Measurements from ENCODE around the gene ZBTB8A.
"Not testable (repeated sequence)": the region's sequence is repeated elsewhere in the genome, so short reads cannot be mapped to it uniquely, and the experiment has no call there.

Gene ZBTB8A

DNA sequence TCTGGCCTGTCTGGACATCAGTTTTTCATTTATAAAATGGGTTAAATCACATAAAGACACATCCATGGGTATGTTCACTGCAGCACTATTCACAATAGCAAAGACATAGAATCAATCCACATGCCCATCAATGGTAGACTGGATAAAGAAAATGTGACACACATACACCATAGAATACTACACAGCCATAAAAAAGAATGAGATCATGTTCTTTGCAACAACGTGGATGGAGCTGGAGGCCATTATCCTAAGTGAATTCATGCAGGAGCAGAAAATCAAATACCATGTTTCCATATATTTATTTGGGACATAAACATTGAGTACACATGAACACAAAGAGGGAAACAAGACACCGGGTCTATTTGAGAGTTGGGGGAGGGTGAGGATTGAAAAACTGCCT, 83.0 kb downstream of the ZBTB8A start:
- no peak for DNase-seq (ENCODE audit: low spot score)

DNA sequence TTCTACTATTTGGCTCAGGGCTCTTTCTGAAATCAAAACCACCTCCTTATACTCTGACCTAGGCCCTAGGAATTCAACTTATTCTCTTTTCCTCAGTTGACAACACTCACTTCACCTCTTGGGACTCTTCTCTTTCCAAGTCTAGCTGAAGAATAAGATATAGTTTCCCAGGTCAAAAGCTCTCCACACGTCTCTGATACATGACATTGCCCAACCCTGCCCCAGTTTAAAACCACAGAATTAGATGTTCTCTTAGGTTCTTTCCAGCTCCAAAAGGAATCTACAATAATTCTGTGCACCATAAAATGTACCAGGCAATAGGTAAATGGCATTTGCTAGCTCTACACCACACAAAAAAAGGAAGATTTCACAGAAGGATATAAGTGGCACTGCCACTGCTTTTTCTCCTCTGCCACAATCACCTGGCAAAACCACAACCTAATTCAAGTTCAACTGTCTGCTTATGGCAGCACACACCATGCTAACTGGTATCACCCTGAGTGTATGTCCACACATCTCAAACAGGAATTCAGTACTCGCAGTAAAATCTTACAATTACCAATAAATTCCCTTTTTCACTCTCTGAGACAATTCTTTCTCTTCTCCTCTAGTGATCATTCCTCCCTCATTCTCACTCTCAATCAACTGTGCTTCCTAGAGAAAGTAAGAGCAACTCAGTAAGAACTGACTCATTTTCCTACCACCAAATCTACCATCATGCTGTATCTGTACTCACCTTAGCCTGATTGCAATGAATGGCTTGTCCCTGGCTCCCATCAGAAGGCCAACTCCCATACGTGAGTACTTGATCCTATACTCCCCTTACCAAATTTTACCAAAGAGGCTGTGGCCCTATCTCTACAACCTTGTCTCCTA, 83.8 kb downstream of the ZBTB8A start:
- DNase-seq (ENCODE audit: low spot score): no peak

DNA sequence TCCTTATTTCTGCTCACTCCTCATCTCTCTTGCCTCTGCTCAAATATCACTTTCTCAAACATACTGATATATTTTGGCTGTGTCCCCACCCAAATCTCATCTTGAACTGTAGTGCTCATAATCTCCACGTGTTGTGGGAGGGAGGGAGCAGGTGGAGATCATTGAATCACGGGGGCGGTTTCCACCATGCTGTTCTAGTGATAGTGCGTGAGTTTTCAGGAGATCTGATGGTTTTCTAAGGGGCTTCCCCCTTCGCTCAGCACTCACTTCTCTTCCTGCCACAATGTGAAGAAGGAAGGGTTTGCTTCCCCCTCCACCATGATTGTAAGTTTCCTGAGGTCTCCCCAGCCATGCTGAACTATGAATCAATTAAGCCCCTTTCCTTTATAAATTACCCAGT, 84.5 kb downstream of the ZBTB8A start:
- no peak for DNase-seq (ENCODE audit: low spot score)

DNA sequence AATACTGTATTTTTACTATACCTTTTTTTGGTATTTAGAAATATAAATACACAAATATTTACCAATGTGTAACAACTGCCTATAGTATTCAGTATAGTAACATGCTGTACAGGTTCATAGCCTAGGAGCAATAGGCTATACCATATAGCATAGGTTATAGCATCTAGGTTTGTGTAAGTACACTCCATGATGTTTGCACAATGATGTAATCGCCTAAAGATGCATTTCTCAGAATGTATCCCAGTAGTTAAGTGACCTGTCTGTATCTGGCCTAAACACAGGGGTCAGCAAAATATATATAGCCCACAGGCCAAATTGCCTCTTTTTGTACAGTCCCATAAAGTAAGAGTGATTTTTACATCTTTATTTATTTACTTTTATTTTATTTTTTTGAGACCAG, 86.9 kb downstream of the ZBTB8A start:
- no peak for DNase-seq (ENCODE audit: low spot score)

DNA sequence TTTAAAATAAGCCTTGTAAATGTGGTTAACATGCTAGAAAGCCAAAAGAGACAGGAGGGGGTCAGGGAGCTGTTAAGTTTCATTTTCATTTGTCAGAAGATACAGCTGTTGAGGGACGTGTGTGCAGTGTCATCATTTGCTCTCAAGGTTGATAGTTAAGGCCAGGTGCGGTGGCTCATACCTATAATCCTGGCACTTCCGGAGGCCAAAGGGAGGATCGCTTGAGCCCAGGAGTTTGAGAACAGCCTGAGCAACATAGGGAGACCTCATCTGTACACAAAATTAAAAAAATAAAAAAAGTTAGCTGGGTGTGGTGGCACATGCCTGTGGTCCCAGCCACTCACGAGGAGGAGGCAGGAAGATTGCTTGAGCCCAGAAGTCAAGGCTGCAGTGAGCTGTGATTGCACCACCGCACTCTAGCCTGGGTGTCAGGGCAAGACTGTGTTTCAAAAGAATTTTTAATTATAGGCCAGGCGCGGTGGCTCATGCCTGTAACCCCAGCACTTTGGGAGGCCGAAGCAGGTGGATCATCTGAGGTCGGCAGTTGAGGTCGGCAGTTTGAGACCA, 88.5 kb downstream of the ZBTB8A start:
- DNase-seq (ENCODE audit: low spot score): no peak

DNA sequence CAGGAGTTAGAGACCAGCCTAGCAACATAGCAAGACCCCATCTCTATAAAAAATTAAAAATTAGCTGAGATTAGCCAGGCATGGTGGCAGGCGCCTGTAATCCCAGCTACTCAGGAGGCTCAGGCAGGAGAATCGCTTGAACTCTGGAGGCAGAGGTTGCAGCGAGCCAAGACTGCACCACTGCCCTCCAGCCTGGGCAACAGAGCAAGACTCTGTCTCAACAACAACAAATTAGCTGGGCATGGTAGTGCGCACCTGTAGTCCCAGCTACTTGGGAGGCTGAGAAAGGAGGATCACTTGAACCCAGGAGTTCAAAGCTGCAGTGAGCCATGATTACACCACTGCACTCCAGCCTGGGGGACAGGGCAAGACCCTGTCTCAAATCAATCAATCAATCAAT, 90.9 kb downstream of the ZBTB8A start:
- not testable (repeated sequence) for DNase-seq (ENCODE audit: low spot score)

DNA sequence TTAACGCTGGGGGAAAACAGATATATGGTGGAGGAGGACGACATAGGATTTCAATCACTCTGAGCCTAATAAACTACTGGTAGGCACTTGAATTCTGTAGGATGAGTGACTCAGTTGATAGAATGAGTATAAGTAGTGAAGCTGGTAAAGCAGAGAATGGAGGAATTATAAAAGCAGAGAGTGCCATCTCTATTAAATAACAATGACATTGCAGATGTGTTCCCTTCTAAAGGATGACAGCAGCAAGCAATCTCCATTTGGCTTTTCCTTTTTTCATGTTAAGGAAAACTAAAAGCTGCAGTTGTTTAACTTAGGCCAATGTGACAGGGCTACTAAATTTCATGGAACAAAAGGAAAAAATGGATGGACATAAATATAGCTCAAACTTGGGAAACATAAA, 93.6 kb downstream of the ZBTB8A start:
- DNase-seq (ENCODE audit: low spot score): no peak

DNA sequence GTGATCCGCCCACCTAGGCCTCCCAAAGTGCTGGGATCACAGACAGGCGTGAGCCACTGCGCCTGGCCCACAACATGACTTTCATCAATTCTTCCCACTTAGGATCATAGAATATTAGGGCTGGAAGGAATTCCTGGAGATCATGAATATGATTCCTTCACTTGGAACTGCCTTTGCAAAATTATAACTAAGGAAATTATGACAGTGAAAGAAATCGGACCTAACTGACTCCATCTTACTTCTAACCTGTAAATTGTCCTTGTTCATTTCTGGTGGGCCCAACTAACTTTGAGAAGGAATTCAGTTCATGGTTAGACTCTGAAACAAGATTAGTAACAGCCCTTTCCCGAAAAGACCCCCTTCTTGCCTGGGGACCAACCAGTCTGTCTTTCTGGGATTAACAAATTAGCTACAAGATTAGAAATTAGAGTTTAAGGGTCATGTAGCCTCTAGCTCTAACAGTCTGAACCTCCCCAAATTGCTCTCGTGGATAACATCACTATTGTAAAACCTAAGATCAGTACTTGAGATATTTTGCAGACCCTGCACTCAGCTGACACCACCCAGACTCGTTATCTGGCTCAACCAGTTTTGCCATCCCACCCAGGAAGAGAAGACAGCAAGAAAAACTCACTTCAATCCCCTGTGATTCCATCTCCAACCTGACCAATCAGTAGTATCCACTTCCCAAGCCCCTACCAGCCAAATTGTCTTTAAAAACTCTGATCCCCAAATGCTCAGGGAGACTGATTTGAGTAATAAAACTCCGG, 96.5 kb downstream of the ZBTB8A start:
- no peak for DNase-seq (ENCODE audit: low spot score)

DNA sequence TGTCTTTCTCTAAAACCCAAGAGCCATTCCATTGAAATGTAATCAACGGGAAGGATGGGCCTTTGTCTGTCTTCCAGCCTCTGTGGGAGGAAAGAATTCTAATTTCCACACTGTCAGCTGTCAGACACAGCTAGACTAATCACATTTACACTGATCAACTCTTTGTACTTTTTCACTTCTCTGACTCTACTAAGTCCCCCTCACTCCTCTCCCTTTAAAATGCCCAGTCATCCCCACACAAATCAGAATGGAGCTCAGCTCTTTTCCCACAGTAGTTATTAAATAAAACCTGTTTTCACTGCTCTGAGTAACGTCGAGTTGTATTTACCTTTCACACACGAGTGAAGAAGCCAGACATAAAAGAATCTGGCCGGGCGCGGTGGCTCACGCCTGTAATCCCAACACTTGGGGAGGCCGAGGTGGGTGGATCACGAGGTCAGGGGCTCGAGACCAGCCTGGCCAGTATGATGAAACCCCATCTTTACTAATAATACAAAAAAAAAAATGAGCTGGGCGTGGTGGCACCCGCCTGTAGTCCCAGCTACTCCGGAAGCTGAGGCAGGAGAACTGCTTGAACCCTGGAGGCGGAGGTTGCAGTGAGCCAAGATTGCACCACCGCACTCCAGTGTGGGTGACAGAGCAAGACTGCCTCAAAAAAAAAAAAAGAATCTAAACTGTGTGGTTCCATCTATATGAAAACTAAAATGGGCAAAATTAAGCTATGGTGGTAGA, 97.9 kb downstream of the ZBTB8A start:
- DNase-seq (ENCODE audit: low spot score): no peak

DNA sequence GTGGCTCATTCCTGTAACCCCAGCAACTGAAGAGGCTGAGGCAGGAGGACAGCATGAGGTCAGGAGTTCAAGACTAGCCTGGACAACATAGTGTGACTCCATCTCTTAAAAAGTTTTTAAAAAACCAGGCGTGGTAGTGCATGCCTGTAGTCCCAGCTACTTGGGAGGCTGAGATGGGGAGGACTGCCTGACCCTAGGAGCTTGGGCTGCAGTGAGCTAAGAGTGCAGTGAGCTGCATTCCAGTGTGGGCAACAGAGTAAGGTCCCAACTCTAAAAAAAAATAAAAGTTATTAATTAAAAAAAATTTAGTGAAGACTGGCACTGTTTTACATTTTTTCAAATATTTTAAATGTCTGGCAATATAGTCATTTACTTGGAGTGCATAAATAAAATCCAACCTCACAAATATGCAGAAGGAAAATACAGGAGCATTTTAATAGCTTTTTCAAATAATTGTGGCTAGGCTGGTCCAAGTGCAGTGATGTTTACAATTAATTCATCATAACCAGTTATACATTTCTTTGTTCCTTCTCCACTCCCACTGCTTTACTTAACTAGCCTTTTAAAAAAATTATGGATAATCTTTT, 100.4 kb downstream of the ZBTB8A start:
- DNase-seq (ENCODE audit: low spot score): no peak

DNA sequence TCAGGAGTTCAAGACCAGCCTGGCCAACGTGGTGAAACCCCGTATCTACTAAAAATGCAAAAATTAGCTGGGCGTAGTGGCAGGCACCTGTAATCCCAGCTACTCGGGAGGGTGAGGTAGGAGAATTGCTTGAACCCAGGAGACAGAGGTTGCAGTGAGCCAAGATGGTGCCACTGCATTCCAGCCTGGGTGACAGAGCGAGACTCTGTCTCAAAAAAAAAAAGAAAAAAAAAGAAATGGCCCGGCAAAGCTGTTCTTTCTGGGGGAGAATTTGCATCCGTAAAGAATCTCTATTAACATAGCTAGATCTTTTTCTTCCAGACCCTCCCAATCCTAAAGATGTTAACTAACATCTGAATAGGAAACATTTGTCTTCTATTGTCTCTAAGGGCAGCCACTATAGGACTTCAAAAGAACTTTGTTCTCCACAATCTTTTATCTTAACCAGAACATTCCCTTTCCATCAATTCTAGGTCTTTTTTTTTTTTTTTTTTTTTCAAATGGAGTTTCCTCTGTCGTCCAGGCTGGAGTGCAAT, 103.1 kb downstream of the ZBTB8A start:
- DNase-seq (ENCODE audit: low spot score): not testable (repeated sequence)

DNA sequence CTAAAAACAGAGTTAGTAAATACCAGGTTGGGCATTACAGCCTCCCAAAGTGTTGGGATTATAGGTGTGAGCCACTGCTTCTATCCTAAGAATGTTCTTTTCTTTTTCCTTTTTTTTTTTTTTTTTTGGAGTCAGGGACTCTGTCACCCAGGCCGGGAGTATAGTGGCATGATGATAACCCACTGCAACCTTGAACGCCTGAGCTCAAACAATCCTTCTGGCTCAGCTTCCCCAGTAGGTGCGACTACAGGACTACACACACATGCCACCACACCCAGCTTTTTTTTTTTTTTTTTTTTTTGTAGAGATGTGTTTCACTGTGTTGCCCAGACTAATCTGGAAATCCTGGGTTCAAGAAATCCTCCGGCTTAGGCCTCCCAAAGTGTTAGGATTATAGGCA, 105.2 kb downstream of the ZBTB8A start:
- no peak for DNase-seq (ENCODE audit: low spot score)

DNA sequence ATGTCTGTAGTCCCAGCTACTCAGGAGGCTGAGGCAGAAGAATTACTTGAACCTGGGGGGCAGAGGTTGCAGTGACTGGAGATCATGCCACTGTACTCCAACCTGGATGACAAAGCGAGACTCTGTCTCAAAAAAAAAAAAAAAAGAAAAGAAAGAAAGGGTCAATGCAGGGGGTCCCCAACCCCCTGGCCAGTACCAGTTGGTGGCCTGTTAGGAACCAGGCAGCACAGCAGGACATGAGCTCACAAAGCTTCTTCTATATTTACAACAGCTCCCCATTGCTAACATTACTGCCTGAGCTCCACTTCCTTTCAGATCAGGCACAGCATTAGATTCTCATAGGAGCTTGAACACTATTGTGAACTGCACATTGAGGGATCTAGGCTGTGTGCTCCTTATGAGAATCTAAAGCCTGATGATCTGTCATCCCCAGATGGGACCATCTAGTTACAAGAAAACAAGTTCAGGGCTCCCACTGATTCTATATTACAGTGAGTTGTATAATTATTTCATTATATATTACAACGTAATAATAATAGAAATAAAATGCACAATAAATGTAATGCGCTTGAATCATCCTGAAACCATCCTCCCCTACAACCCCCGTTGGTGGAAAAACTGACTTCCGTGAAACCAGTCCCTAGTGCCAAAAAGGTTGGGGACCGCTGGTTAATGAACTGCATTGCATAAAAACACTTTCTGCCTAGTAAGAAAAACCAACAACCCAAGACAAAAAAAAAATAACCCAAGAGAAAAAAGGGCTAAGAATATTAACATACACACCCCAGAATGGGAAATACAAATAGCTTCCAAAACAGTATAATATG, 108.3 kb downstream of the ZBTB8A start:
- no peak for DNase-seq (ENCODE audit: low spot score)

DNA sequence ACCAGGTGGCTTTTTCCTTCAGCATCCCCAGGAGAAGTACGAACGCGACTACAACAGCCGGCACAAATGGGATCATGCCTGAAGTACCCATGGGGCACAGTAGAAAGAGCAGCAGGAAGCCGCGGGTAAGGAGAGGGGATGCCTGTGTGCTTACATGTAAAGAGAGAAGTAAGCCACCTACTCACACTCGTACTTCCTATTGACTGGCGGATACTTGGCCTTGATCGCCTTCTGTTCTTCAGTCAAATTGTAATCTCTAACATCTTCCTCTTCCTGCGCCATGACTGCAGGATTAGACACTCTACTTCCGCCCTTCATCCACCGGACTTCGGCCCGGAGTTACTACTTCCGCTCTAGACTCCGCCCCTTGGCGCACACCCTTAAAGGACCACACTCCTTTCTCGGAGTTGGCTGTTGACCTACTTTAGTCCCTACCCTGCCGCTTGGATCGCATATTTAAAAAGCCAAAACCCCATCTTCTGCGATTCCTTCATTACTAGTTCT, 111.1 kb downstream of the ZBTB8A start, which contains the start of gene ZBTB8OS:
TSS of gene ZBTB8OS (minus strand) at position 303 of the 504 bp plus-strand sequence. CDS start at position 282, 21 bp downstream.
- DNase-seq (ENCODE audit: low spot score): peak; percentile 92

DNA sequence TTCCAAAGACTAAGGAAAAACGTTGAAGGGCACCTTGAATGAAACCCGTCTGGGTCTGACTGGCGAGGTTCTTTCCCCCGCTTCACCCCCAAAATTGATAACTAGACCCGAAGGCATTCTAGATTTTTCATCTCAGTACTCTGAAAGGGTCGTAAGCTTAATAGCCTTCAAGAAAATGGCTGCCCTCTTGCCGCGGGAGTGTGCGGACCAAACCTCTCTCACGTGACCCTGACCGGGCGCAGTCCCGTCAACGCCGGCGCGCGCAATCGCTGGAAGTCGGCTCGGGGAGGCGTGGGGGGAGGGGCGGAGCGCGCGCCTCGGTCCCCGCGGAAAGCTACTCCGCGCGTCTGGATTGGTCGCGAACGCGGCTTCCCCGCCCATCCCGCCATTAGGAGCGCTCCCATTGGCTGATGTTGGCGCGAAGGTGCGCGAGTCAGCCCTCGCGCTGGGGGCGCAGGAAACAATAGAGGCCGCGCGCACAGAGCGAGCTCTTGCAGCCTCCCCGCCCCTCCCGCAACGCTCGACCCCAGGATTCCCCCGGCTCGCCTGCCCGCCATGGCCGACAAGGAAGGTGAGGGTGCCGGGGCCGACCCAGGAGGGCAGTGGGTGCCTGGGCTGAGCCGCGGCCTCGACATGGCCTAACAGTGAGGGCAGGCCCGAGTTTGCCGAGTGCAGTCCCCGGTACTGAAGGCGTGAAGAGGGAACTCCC, 111.7 kb downstream of the ZBTB8A start, which contains the start of gene RBBP4:
TSS of gene RBBP4 (plus strand) at position 457 of the 709 bp plus-strand sequence. CDS start at position 556, 99 bp downstream.
- DNase-seq (ENCODE audit: low spot score): peak; percentile 99

DNA sequence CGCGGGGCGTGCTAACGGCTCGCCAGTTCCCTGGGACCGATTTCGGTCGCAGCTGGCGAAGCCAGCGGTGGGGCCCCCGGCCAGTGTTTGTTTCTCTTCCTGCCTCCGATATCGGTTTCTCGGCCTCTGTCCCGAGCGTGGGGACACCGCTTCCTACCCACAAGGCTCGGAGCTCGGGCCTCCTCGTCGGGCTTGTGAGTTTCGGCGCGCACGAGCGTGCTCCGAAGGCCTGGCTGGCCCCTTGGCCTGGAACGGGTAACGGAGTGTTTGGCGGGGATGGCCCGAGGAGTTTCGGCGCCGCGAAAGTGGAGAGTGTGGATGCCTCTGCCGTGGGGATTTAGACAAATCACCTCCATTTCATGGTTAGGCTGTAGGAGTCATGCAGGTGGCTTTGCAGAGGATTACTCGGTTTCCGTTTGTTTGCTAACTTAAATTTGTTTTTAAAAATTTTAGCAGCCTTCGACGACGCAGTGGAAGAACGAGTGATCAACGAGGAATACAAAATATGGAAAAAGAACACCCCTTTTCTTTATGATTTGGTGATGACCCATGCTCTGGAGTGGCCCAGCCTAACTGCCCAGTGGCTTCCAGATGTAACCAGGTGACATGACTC, 112.3 kb downstream of the ZBTB8A start:
- DNase-seq (ENCODE audit: low spot score): no peak

DNA sequence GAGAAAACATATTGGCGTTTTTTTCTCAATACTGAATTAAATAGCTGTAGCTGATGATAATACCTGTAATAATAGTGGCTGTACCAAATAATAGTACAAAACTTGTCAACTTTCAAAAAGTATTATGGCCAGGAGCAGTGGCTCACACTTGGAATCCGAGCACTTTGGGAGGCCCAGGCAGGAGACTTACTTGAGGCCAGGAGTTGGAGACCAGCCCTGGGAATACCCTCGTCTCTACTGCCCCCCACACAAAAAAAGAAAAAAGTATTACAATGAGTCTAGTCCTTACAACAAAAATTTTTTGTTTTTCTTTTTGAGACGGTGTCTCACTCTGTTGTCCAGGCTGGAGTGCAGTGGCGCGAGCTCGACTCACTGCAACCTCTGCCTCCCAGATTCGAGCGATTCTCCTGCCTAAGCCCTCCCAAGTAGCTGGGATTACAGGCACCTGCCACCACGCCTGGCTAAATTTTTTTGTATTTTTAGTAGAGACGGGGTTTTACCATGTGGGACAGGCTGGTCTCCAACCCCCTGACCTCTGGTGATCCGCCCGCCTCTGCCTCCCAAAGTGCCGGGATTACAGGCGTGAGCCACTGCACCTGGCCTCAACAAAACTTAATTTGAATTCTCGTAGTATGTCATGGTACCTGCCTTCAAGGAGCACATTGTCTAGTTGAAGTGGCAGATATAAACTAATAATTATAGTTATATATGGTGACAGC, 113.2 kb downstream of the ZBTB8A start:
- DNase-seq (ENCODE audit: low spot score): no peak
